Measurements from ENCODE around the gene LRP5.

DNA sequence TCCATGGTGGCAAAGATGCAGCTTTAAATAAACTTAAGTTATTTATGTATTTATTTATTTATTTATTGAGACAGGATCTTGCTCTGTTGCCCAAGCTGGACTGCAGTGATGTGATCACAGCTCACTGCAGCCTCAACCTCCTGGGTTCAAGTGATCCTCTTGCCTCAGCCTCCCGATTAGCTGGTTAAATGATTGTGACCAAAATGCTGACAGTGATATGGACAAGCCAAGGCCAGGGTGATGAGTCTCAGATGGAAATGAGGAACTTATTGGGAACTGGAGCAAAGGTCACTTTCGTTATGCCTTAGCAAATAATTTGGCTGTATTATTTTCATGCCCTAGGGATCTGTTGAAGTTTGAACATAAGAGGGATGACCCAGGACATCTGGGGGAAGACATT is 9.3 kb upstream of the LRP5 start:
- TF ChIP-seq, protein P1, sequence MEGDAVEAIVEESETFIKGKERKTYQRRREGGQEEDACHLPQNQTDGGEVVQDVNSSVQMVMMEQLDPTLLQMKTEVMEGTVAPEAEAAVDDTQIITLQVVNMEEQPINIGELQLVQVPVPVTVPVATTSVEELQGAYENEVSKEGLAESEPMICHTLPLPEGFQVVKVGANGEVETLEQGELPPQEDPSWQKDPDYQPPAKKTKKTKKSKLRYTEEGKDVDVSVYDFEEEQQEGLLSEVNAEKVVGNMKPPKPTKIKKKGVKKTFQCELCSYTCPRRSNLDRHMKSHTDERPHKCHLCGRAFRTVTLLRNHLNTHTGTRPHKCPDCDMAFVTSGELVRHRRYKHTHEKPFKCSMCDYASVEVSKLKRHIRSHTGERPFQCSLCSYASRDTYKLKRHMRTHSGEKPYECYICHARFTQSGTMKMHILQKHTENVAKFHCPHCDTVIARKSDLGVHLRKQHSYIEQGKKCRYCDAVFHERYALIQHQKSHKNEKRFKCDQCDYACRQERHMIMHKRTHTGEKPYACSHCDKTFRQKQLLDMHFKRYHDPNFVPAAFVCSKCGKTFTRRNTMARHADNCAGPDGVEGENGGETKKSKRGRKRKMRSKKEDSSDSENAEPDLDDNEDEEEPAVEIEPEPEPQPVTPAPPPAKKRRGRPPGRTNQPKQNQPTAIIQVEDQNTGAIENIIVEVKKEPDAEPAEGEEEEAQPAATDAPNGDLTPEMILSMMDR (IDR thresholded peaks at IDR 0.05), result no peak
- no peak for TF ChIP-seq POLR2A (IDR thresholded peaks at IDR 0.05)

All from suprapubic skin (tissue), 3 donors.